ENCODE results near the gene EPHB2.
A peak's percentile ranks its signal among the peaks of the same experiment; 100 is the strongest.
"Not testable (repeated sequence)": the region's sequence is repeated elsewhere in the genome, so short reads cannot be mapped to it uniquely, and the experiment has no call there.

EPHB2 gene

GRCh38 chr1:22830757-22831340 is 120.2 kb downstream of the EPHB2 start:
- in situ Hi-C loops (cut with HindIII; ENCODE audit: low pct_unique_long_range_greater_than_20kb, low sequenced_read_pairs), result no loop called here
- DNase-seq (ENCODE audit: low read depth in 1 of 2, low spot score in 1 of 2), result no peak
- TF ChIP-seq JUND (IDR thresholded peaks at IDR 0.05; ENCODE audit: low read depth), result no peak

- DNase-seq (ENCODE audit: low read depth in 1 of 2, low spot score in 1 of 2), result peak in 1 of 2 experiments; percentile 41
- no peak for TF ChIP-seq JUND (IDR thresholded peaks at IDR 0.05; ENCODE audit: low read depth)
- in situ Hi-C loops (cut with HindIII; ENCODE audit: low pct_unique_long_range_greater_than_20kb, low sequenced_read_pairs), result no loop called here
Observed at GRCh38 chr1:22831729-22832413, 121.2 kb downstream of the EPHB2 start.

GRCh38 chr1:22832414-22832786 is 121.8 kb downstream of the EPHB2 start:
- in situ Hi-C loops (cut with HindIII; ENCODE audit: low pct_unique_long_range_greater_than_20kb, low sequenced_read_pairs), result no loop called here
- DNase-seq (ENCODE audit: low read depth in 1 of 2, low spot score in 1 of 2), result no peak
- no peak for TF ChIP-seq JUND (IDR thresholded peaks at IDR 0.05; ENCODE audit: low read depth)

- TF ChIP-seq JUND (IDR thresholded peaks at IDR 0.05; ENCODE audit: low read depth), result no peak
- DNase-seq (ENCODE audit: low read depth in 1 of 2, low spot score in 1 of 2), result no peak
- in situ Hi-C loops (cut with HindIII; ENCODE audit: low pct_unique_long_range_greater_than_20kb, low sequenced_read_pairs), result no loop called here
Observed at GRCh38 chr1:22833699-22834098, 123.1 kb downstream of the EPHB2 start.

- in situ Hi-C loops (cut with HindIII; ENCODE audit: low pct_unique_long_range_greater_than_20kb, low sequenced_read_pairs), result not testable (repeated sequence)
- peak in 1 of 2 experiments; percentile 19 for DNase-seq (ENCODE audit: low read depth in 1 of 2, low spot score in 1 of 2)
Observed at GRCh38 chr1:22834420-22834819, 123.8 kb downstream of the EPHB2 start.

GRCh38 chr1:22835636-22836319 is 125.1 kb downstream of the EPHB2 start:
- no peak for TF ChIP-seq JUND (IDR thresholded peaks at IDR 0.05; ENCODE audit: low read depth)
- no peak for DNase-seq (ENCODE audit: low read depth in 1 of 2, low spot score in 1 of 2)
- in situ Hi-C loops (cut with HindIII; ENCODE audit: low pct_unique_long_range_greater_than_20kb, low sequenced_read_pairs), result no loop called here

- no peak for TF ChIP-seq JUND (IDR thresholded peaks at IDR 0.05; ENCODE audit: low read depth)
- in situ Hi-C loops (cut with HindIII; ENCODE audit: low pct_unique_long_range_greater_than_20kb, low sequenced_read_pairs), result no loop called here
- DNase-seq (ENCODE audit: low read depth in 1 of 2, low spot score in 1 of 2), result no peak
Observed at GRCh38 chr1:22836850-22837249, 126.2 kb downstream of the EPHB2 start.

GRCh38 chr1:22837332-22837731 is 126.7 kb downstream of the EPHB2 start:
- no peak for TF ChIP-seq JUND (IDR thresholded peaks at IDR 0.05; ENCODE audit: low read depth)
- in situ Hi-C loops (cut with HindIII; ENCODE audit: low pct_unique_long_range_greater_than_20kb, low sequenced_read_pairs), result no loop called here
- no peak for DNase-seq (ENCODE audit: low read depth in 1 of 2, low spot score in 1 of 2)

GRCh38 chr1:22838965-22839364 is 128.3 kb downstream of the EPHB2 start:
- no peak for TF ChIP-seq JUND (IDR thresholded peaks at IDR 0.05; ENCODE audit: low read depth)
- in situ Hi-C loops (cut with HindIII; ENCODE audit: low pct_unique_long_range_greater_than_20kb, low sequenced_read_pairs), result no loop called here
- no peak for DNase-seq (ENCODE audit: low read depth in 1 of 2, low spot score in 1 of 2)

- TF ChIP-seq JUND (IDR thresholded peaks at IDR 0.05; ENCODE audit: low read depth), result no peak
- no peak for DNase-seq (ENCODE audit: low read depth in 1 of 2, low spot score in 1 of 2)
- in situ Hi-C loops (cut with HindIII; ENCODE audit: low pct_unique_long_range_greater_than_20kb, low sequenced_read_pairs), result no loop called here
Observed at GRCh38 chr1:22839806-22840205, 129.2 kb downstream of the EPHB2 start.

GRCh38 chr1:22841142-22841541 is 130.5 kb downstream of the EPHB2 start:
- no peak for TF ChIP-seq JUND (IDR thresholded peaks at IDR 0.05; ENCODE audit: low read depth)
- no peak for DNase-seq (ENCODE audit: low read depth in 1 of 2, low spot score in 1 of 2)
- in situ Hi-C loops (cut with HindIII; ENCODE audit: low pct_unique_long_range_greater_than_20kb, low sequenced_read_pairs), result no loop called here

GRCh38 chr1:22841860-22842281 is 131.2 kb downstream of the EPHB2 start:
- TF ChIP-seq JUND (IDR thresholded peaks at IDR 0.05; ENCODE audit: low read depth), result no peak
- in situ Hi-C loops (cut with HindIII; ENCODE audit: low pct_unique_long_range_greater_than_20kb, low sequenced_read_pairs), result no loop called here
- DNase-seq (ENCODE audit: low read depth in 1 of 2, low spot score in 1 of 2), result no peak

GRCh38 chr1:22843441-22844183 is 133.0 kb downstream of the EPHB2 start:
- in situ Hi-C loops (cut with HindIII; ENCODE audit: low pct_unique_long_range_greater_than_20kb, low sequenced_read_pairs); DNase-seq (ENCODE audit: low read depth in 1 of 2, low spot score in 1 of 2): not testable (repeated sequence)
